Upper lobe of right lung (tissue), 1 donor: ENCODE measurements around the gene NOTCH1. TPM values are rescaled to one million over a fixed set of nuclear protein-coding genes. Genes with fewer than 3 reads are reported as not detected.
A peak's percentile ranks its signal among the peaks of the same experiment; 100 is the strongest.

Experiments used
- ATAC-seq: fragments of 200-7000 bp; cut with Tn5 transposase; one replicate; pipeline ENCODE4 v1.9.1; 2020; ENCODE audit warnings: mild to moderate bottlenecking, moderate library complexity
- DNase-seq: peaks from one replicate; pipeline ENCODE4 v3.0.0-alpha.2; 2020
- H3K27ac ChIP-seq: fragments of 200-600 bp; one replicate; pipeline ENCODE4 v1.8.0; 2022
- H3K27me3 ChIP-seq: fragments of 200-600 bp; one replicate; pipeline ENCODE4 v1.8.0; 2022; ENCODE audit warnings: mild to moderate bottlenecking
- H3K36me3 ChIP-seq: fragments of 200-600 bp; one replicate; pipeline ENCODE4 v1.8.0; 2022
- H3K4me1 ChIP-seq: fragments of 200-600 bp; one replicate; pipeline ENCODE4 v1.8.0; 2022
- H3K4me3 ChIP-seq: fragments of 200-600 bp; one replicate; pipeline ENCODE4 v1.8.0; 2022; ENCODE audit warnings: mild to moderate bottlenecking
- H3K9me3 ChIP-seq: fragments of 200-600 bp; one replicate; pipeline ENCODE4 v1.8.0; 2022
- intact Hi-C: fragments of 100-400 bp; cut with DNase I; formaldehyde crosslinking; loops from one replicate; pipeline ENCODE4 v1.11.0; 2022
- total RNA-seq: library from RNA; stranded (reverse); fragmentation: NEBNext Ultra II Directional; extraction: Animal tissue kit (Norgen Biotek cat#: 25700); gene quantifications from one replicate; pipeline ENCODE4 v1.2.1, GENCODE V29; 2021
- TF ChIP-seq, protein P1 (sequence below): fragments of 200-600 bp; IDR thresholded peaks from one replicate; pipeline ENCODE4 v1.8.0; 2022; ENCODE audit warnings: antibody characterized with exemption
- donor health status: DM: no; HTN: yes; CAD: no; lungs with severe emphysema.

Gene NOTCH1
- total RNA-seq, 1 donor from 2014 or later, result 114 TPM

DNA sequence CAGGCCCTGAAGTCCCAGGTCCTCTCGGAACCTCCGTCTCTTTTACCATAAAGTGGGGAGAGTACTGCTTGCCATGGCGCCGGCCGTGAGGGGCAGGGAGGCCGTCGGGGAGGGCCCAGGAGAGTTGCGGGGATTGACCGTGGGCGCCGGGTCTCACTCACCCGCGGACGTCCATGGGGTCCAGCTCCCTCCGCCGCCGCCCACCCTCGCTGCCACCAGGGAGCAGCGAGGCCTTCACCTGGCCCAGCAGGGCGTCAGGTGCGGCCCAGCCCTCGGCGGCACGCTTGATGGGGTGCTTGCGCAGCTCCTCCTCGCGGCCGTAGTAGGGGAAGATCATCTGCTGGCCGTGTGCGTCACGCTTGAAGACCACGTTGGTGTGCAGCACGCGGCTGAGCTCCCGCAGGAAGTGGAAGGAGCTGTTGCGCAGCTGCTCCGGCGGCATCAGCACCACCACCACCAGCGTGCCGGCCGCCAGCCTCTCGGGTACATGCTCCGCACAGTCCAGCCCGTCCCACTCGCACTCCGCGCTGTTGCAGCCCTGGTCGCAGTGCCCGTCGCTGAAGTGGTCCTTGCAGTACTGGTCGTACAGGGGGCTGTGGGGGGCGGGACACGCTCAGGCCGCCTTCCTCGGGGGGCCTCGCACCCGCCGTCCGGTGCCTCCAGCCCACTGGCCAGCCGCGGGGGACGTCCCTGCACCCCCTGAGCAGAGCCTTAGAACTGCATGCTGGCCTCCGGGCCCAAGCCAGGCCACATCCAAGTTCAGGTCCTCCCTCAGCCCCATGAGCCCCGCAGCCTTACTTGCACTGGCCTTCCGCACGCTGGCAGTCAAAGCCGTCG, 41.1 kb downstream of the NOTCH1 start:
- intact Hi-C loops, result no loop called here
- H3K9me3 ChIP-seq, result no peaks in the 10 kb centered on the region
- DNase-seq (no peak), ATAC-seq (no peak)
- TF ChIP-seq, protein P1, sequence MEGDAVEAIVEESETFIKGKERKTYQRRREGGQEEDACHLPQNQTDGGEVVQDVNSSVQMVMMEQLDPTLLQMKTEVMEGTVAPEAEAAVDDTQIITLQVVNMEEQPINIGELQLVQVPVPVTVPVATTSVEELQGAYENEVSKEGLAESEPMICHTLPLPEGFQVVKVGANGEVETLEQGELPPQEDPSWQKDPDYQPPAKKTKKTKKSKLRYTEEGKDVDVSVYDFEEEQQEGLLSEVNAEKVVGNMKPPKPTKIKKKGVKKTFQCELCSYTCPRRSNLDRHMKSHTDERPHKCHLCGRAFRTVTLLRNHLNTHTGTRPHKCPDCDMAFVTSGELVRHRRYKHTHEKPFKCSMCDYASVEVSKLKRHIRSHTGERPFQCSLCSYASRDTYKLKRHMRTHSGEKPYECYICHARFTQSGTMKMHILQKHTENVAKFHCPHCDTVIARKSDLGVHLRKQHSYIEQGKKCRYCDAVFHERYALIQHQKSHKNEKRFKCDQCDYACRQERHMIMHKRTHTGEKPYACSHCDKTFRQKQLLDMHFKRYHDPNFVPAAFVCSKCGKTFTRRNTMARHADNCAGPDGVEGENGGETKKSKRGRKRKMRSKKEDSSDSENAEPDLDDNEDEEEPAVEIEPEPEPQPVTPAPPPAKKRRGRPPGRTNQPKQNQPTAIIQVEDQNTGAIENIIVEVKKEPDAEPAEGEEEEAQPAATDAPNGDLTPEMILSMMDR, result no peak
- peaks cover 100% of the 10 kb centered on the region for H3K36me3 ChIP-seq
- H3K4me3 ChIP-seq, result no peak overlapping the region
- H3K27ac ChIP-seq, result peak overlapping the region; percentile 11
- H3K4me1 ChIP-seq, result no peaks in the 10 kb centered on the region
- no peaks in the 10 kb centered on the region for H3K27me3 ChIP-seq

DNA sequence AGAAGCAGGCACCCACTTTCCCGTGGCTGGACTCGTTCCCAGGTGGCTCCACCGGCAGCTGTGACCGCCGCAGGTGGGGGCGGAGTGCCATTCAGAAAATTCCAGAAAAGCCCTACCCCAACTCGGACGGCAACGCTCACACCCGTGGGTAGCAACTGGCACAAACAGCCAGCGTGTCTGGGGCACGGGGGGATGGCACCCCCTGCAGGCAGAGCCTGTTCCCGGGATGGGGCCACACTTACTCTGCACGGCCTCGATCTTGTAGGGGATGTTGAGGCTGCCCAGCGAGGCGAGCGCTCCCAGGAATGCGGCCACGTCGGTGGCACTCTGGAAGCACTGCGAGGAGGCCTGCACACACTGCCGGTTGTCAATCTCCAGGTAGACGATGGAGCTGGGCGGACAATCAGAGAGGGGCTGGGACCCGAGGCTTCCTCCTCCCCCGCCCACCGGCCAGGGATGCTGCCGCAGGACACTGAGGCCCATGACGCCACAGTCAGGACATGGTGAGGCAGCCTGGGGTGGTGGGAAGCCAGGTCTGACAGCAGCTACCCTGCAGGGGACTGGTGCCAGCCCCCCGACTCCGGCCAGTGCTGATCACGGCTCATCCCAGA, 42.8 kb downstream of the NOTCH1 start:
- ATAC-seq, result no peak
- TF ChIP-seq, protein P1, result peak; percentile 6
- H3K27ac ChIP-seq, result no peak overlapping the region
- no peak for DNase-seq
- no peaks in the 10 kb centered on the region for H3K4me1 ChIP-seq
- H3K4me3 ChIP-seq, result no peak overlapping the region
- intact Hi-C loops, result no loop called here
- H3K27me3 ChIP-seq, result no peaks in the 10 kb centered on the region
- H3K36me3 ChIP-seq, result peaks cover 100% of the 10 kb centered on the region
- H3K9me3 ChIP-seq, result no peaks in the 10 kb centered on the region

DNA sequence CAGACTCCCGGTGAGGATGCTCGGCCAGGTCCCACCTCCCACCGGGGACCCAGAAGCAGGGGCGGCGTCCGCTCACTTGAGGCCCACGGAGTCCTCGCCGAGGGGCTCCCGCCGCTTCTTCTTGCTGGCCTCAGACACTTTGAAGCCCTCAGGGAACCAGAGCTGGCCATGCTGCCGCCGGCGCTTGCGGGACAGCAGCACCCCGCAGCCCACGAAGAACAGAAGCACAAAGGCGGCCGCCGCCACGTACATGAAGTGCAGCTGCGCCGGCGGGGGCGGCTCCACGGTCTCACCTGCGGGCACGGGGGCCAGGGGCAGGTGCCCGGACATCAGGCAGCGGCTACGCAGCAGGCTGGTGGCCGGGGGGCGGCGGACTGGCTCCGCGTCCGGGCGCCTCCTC, 43.7 kb downstream of the NOTCH1 start:
- intact Hi-C loops, result no loop called here
- Histone ChIP-seq H3K4me3 (no peak overlapping the region), H3K4me1 (no peaks in the 10 kb centered on the region), H3K36me3 (peaks cover 100% of the 10 kb centered on the region), H3K9me3 (no peaks in the 10 kb centered on the region), H3K27ac (no peak overlapping the region), H3K27me3 (no peaks in the 10 kb centered on the region)
- DNase-seq (no peak), ATAC-seq (no peak)
- TF ChIP-seq, protein P1, result no peak

DNA sequence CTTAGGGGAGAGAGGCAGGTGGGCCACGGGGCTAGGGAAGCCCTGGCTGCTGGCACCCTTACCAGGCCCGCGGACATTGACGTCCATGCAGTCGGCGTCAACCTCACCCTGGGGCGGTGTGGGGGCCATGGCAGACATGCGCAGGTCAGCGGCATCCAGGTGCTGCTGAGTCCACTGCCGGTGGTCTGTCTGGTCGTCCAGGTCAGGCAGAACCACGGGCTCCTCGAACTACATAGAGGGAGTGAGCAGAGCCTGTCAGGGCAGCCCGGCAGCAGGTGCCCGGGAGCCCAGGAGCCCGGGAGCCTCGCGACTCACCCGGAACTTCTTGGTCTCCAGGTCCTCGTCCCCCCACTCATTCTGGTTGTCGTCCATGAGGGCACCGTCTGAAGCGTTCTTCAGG, 44.2 kb downstream of the NOTCH1 start:
- Histone ChIP-seq H3K36me3 (peaks cover 100% of the 10 kb centered on the region), H3K9me3 (no peaks in the 10 kb centered on the region), H3K27me3 (no peaks in the 10 kb centered on the region), H3K4me3 (no peak overlapping the region), H3K27ac (no peak overlapping the region), H3K4me1 (no peaks in the 10 kb centered on the region)
- TF ChIP-seq, protein P1, result no peak
- DNase-seq, result no peak
- intact Hi-C loops, result no loop called here
- no peak for ATAC-seq

DNA sequence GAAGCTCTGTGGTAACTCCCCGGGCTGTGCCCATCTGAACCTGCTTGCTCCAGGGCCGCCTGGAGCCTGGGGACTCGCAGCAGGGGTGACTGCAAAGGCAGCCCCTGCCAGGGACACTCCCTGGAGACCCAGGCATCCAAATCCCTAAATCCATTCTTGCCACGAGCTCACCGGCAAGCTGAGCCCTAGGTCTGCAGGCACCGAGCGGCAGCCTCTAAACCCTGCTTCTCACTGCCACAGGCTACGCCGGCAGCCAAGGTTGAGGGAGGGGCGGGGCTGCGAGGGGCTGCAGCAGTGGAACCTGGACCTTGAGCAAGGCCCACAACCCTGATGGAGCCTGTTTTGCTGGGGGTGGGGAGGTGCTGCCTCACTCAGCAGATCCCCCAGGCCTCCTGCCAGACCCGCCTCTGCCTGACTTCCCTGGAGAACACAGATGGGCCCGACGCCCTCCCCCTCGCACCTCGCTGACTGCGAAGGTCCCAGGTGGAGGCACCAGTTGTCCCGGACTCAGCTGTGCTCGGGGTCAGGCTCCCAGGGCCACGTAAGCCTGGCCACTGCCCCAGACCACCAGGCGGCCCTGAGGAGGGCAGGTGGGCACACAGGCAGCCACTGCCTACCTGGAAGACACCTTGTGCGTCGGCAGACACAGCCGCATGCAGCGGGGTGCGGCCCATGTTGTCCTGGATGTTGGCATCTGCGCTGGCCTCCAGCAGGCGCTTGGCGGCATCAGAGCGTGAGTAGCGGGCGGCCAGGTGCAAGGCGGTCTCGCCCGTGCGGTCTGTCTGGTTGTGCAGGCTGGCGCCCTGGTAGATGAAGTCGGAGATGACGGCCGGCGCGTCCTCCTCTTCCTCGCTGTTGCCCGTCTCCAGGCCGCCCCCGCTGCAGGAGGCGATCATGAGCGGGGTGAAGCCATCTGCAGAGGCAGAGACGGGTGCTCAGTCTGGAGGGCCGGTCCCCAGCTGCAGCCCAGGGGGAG, 45.6 kb downstream of the NOTCH1 start:
- Histone ChIP-seq H3K27me3 (no peaks in the 10 kb centered on the region), H3K4me3 (no peak overlapping the region), H3K9me3 (no peaks in the 10 kb centered on the region), H3K4me1 (no peaks in the 10 kb centered on the region), H3K36me3 (peaks cover 100% of the 10 kb centered on the region), H3K27ac (no peak overlapping the region)
- intact Hi-C loops, result no loop called here
- no peak for ATAC-seq
- TF ChIP-seq, protein P1, result no peak
- no peak for DNase-seq
